WERI-Rb-1 (cell line): ENCODE measurements around the gene MYBBP1A.

ENCODE experiments used
- DNase-seq: peaks from one replicate; pipeline ENCODE4 v3.0.0-alpha.2; 2020
- H3K27ac ChIP-seq: fragments of 250-450 bp; sonication (Bioruptor Pico); 2 replicates; pipeline ENCODE4 v1.5.1; 2020; ENCODE audit warnings: mild to moderate bottlenecking, moderate library complexity
- H3K27me3 ChIP-seq: fragments of 250-450 bp; sonication (Bioruptor Pico); 2 replicates; pipeline ENCODE4 v1.5.1; 2021; ENCODE audit warnings: mild to moderate bottlenecking, low read depth, moderate library complexity; ENCODE audit not compliant: insufficient read depth, severe bottlenecking
- H3K36me3 ChIP-seq: fragments of 250-450 bp; sonication (Bioruptor Pico); 2 replicates; pipeline ENCODE4 v1.5.1; 2020; ENCODE audit warnings: mild to moderate bottlenecking, moderate library complexity
- H3K4me3 ChIP-seq: 2 replicates; pipeline ENCODE4 v1.5.1; 2011; ENCODE audit warnings: low read depth, mild to moderate bottlenecking, control low read depth, low read length
- H3K9me3 ChIP-seq: fragments of 250-450 bp; sonication (Bioruptor Pico); 2 replicates; pipeline ENCODE4 v1.5.1; 2021; ENCODE audit warnings: mild to moderate bottlenecking, moderate library complexity; ENCODE audit not compliant: severe bottlenecking
- CTCF ChIP-seq: IDR thresholded peaks from 2 replicates; pipeline ENCODE4 v1.5.1; 2011; ENCODE audit warnings: low read depth, mild to moderate bottlenecking, control low read depth, inconsistent platforms, low read length

MYBBP1A gene

GRCh38 chr17:4512156-4513112 lies 42.8 kb downstream of the MYBBP1A start:
- H3K27ac ChIP-seq: no peak overlapping the region
- no peaks in the 10 kb centered on the region for H3K27me3 ChIP-seq

GRCh38 chr17:4511199-4511932 lies 43.8 kb downstream of the MYBBP1A start:
- Histone ChIP-seq H3K36me3 (no peaks in the 10 kb centered on the region), H3K9me3 (no peaks in the 10 kb centered on the region), H3K27me3 (no peaks in the 10 kb centered on the region), H3K4me3 (no peak overlapping the region), H3K27ac (no peak overlapping the region)
- TF ChIP-seq CTCF: no peak
- no peak for DNase-seq

More at GRCh38 chr17:4512156-4513112, 42.8 kb downstream of the MYBBP1A start:
- TF ChIP-seq CTCF: no peak
- DNase-seq: no peak
- no peaks in the 10 kb centered on the region for H3K36me3 ChIP-seq
- H3K4me3 ChIP-seq: no peak overlapping the region
- no peaks in the 10 kb centered on the region for H3K9me3 ChIP-seq

- Histone ChIP-seq H3K27ac (no peak overlapping the region), H3K27me3 (no peaks in the 10 kb centered on the region), H3K9me3 (no peaks in the 10 kb centered on the region), H3K36me3 (no peaks in the 10 kb centered on the region), H3K4me3 (no peak overlapping the region)
- no peak for TF ChIP-seq CTCF
- DNase-seq: no peak
Measured at GRCh38 chr17:4510618-4510941, 44.6 kb downstream of the MYBBP1A start.

- Histone ChIP-seq H3K9me3 (no peaks in the 10 kb centered on the region), H3K36me3 (no peaks in the 10 kb centered on the region), H3K4me3 (no peak overlapping the region), H3K27ac (no peak overlapping the region), H3K27me3 (no peaks in the 10 kb centered on the region)
- TF ChIP-seq CTCF: no peak
- no peak for DNase-seq
Measured at GRCh38 chr17:4509923-4510617, 45.1 kb downstream of the MYBBP1A start.

GRCh38 chr17:4509401-4509800 lies 45.8 kb downstream of the MYBBP1A start:
- Histone ChIP-seq H3K27ac (no peak overlapping the region), H3K36me3 (no peaks in the 10 kb centered on the region), H3K9me3 (no peaks in the 10 kb centered on the region), H3K4me3 (no peak overlapping the region), H3K27me3 (no peaks in the 10 kb centered on the region)
- no peak for TF ChIP-seq CTCF
- DNase-seq: no peak
